H9 (cell line): ENCODE results near the gene SLC1A6. TPM values are rescaled to one million over a fixed set of nuclear protein-coding genes. Genes with fewer than 3 reads are reported as not detected.

Experiments used
- DNase-seq: peaks from one replicate; pipeline ENCODE4 v3.0.0-alpha.2; 2017
- H2AFZ ChIP-seq: one replicate; pipeline ENCODE4 v1.6.1; 2013; ENCODE audit warnings: mild to moderate bottlenecking, low read length, control low read depth, moderate library complexity
- H2AK5ac ChIP-seq: 2 replicates; pipeline ENCODE4 v1.6.1; 2013; ENCODE audit warnings: low read length, control low read depth, mixed read lengths; ENCODE audit not compliant: insufficient read length
- H2BK120ac ChIP-seq: one replicate; pipeline ENCODE4 v1.6.1; 2013; ENCODE audit warnings: low read depth, mild to moderate bottlenecking, low read length, control low read depth, inconsistent platforms; ENCODE audit not compliant: poor library complexity, severe bottlenecking
- H2BK12ac ChIP-seq: 2 replicates; pipeline ENCODE4 v1.6.1; 2013; ENCODE audit warnings: low read length, control low read depth, mixed read lengths, low read depth; ENCODE audit not compliant: insufficient read length
- H2BK15ac ChIP-seq: 2 replicates; pipeline ENCODE4 v1.6.1; 2013; ENCODE audit warnings: low read depth, low read length, control low read depth
- H2BK20ac ChIP-seq: one replicate; pipeline ENCODE4 v1.6.1; 2013; ENCODE audit warnings: low read depth, mild to moderate bottlenecking, low read length, control low read depth, inconsistent platforms; ENCODE audit not compliant: poor library complexity, severe bottlenecking
- H2BK5ac ChIP-seq: 2 replicates; pipeline ENCODE4 v1.6.1; 2013; ENCODE audit warnings: low read length, control low read depth, mixed read lengths; ENCODE audit not compliant: insufficient read length
- H3K14ac ChIP-seq: 2 replicates; pipeline ENCODE4 v1.6.1; 2013; ENCODE audit warnings: low read length, control low read depth; ENCODE audit not compliant: insufficient read depth
- H3K18ac ChIP-seq: 2 replicates; pipeline ENCODE4 v1.6.1; 2013; ENCODE audit warnings: low read depth, mild to moderate bottlenecking, mixed read lengths, low read length, control low read depth; ENCODE audit not compliant: insufficient read length
- H3K23ac ChIP-seq: 2 replicates; pipeline ENCODE4 v1.6.1; 2013; ENCODE audit warnings: low read length, control low read depth, mixed read lengths, low read depth; ENCODE audit not compliant: insufficient read length
- H3K23me2 ChIP-seq: 2 replicates; pipeline ENCODE4 v1.6.1; 2013; ENCODE audit warnings: low read depth, mild to moderate bottlenecking, mixed read lengths, low read length, control low read depth; ENCODE audit not compliant: insufficient read length, poor library complexity, severe bottlenecking
- H3K27ac ChIP-seq: 2 replicates; pipeline ENCODE4 v1.5.1; 2013; ENCODE audit warnings: low read length, control low read depth, mixed read lengths, low read depth; ENCODE audit not compliant: insufficient read length
- H3K27me3 ChIP-seq: 2 replicates; pipeline ENCODE4 v1.6.1; 2013; ENCODE audit warnings: low read length, control low read depth, inconsistent platforms; ENCODE audit not compliant: insufficient read depth
- H3K4ac ChIP-seq: 2 replicates; pipeline ENCODE4 v1.6.1; 2013; ENCODE audit warnings: low read depth, mild to moderate bottlenecking, control low read depth, inconsistent platforms, low read length, moderate library complexity
- H3K4me1 ChIP-seq: 2 replicates; pipeline ENCODE4 v1.6.1; 2013; ENCODE audit warnings: low read length, control low read depth, inconsistent platforms; ENCODE audit not compliant: insufficient read depth
- H3K4me2 ChIP-seq: 2 replicates; pipeline ENCODE4 v1.6.1; 2013; ENCODE audit warnings: low read length, control low read depth, mixed read lengths; ENCODE audit not compliant: insufficient read length, insufficient read depth
- H3K56ac ChIP-seq: 2 replicates; pipeline ENCODE4 v1.6.1; 2013; ENCODE audit warnings: low read depth, mild to moderate bottlenecking, mixed read lengths, low read length, control low read depth; ENCODE audit not compliant: insufficient read length
- H3K79me1 ChIP-seq: 2 replicates; pipeline ENCODE4 v1.6.1; 2013; ENCODE audit warnings: low read depth, mild to moderate bottlenecking, moderate library complexity, low read length, control low read depth, inconsistent platforms; ENCODE audit not compliant: insufficient read depth, poor library complexity, severe bottlenecking
- H3K79me2 ChIP-seq: 2 replicates; pipeline ENCODE4 v1.6.1; 2013; ENCODE audit warnings: low read length, control low read depth, inconsistent platforms; ENCODE audit not compliant: insufficient read depth
- H3K9ac ChIP-seq: 2 replicates; pipeline ENCODE4 v1.6.1; 2013; ENCODE audit warnings: low read length, control low read depth, mixed read lengths; ENCODE audit not compliant: insufficient read length; ENCODE audit errors: extremely low read depth
- H3K9me3 ChIP-seq: one replicate; pipeline ENCODE4 v1.6.1; 2013; ENCODE audit warnings: low read depth, low read length, inconsistent platforms; ENCODE audit not compliant: control insufficient read depth
- H3T11ph ChIP-seq: one replicate; pipeline ENCODE4 v1.6.1; 2013; ENCODE audit warnings: mild to moderate bottlenecking, low read length, control low read depth, inconsistent platforms
- H4K20me1 ChIP-seq: one replicate; pipeline ENCODE4 v1.6.1; 2013; ENCODE audit not compliant: control insufficient read depth, insufficient read length, insufficient read depth
- H4K5ac ChIP-seq: 2 replicates; pipeline ENCODE4 v1.6.1; 2013; ENCODE audit warnings: low read depth, mild to moderate bottlenecking, mixed read lengths, low read length, control low read depth; ENCODE audit not compliant: insufficient read length
- H4K8ac ChIP-seq: replicated peaks from 2 replicates; pipeline ENCODE4 v1.6.1; 2013; ENCODE audit warnings: low read length, control low read depth, mixed read lengths, low read depth; ENCODE audit not compliant: insufficient read length
- H4K91ac ChIP-seq: 2 replicates; pipeline ENCODE4 v1.6.1; 2013; ENCODE audit warnings: low read depth, mild to moderate bottlenecking, moderate library complexity, mixed read lengths, low read length, control low read depth; ENCODE audit not compliant: insufficient read length
- H3K27ac Mint-ChIP-seq, 3 experiments: 2 replicates in 2 of 3; 3 replicates in 1 of 3; pipeline ENCODE4 v1.8.0; 2020 to 2021; ENCODE audit warnings: mixed read lengths in 3 of 3, mild to moderate bottlenecking in 1 of 3, moderate library complexity in 1 of 3
- H3K27me3 Mint-ChIP-seq: 2 replicates; pipeline ENCODE4 v1.8.0; 2021; ENCODE audit warnings: low read depth, mild to moderate bottlenecking, moderate library complexity, mixed read lengths
- H3K36me3 Mint-ChIP-seq, 3 experiments: 2 replicates in 2 of 3; 3 replicates in 1 of 3; pipeline ENCODE4 v1.8.0; 2020 to 2021; ENCODE audit warnings: low read depth in 3 of 3, mixed read lengths in 3 of 3; ENCODE audit not compliant: insufficient read depth in 1 of 3
- H3K4me1 Mint-ChIP-seq, 2 experiments: 2 replicates each; pipeline ENCODE4 v1.8.0; 2020; ENCODE audit warnings: mixed read lengths in 2 of 2
- H3K4me3 Mint-ChIP-seq, 2 experiments: 2 replicates in 1 of 2; 3 replicates in 1 of 2; pipeline ENCODE4 v1.8.0; 2020 to 2021; ENCODE audit warnings: mild to moderate bottlenecking in 2 of 2, mixed read lengths in 2 of 2, moderate library complexity in 1 of 2
- H3K9me3 Mint-ChIP-seq, 2 experiments: 2 replicates in 1 of 2; 3 replicates in 1 of 2; pipeline ENCODE4 v1.8.0; 2020; ENCODE audit warnings: mild to moderate bottlenecking in 2 of 2, mixed read lengths in 2 of 2, moderate library complexity in 1 of 2
- WGBS: extraction: QIAGEN DNeasy Blood & Tissue Kit; methylation state at CpG from one replicate; pipeline ENCODE4 v1.1.7; 2013; ENCODE audit warnings: missing lambda C conversion rate, low lambda C conversion rate, mixed read lengths; ENCODE audit not compliant: insufficient read length; ENCODE audit errors: extremely low coverage; 5-methylcytosine and 5-hydroxymethylcytosine counted together
- total RNA-seq: library from RNA; stranded (reverse); gene quantifications from 2 replicates; pipeline ENCODE4 v1.2.1, GENCODE V29; 2021
- TF ChIP-seq, protein P1 (sequence below): fragments of 200-600 bp; sonication (generic); conservative IDR thresholded peaks from 3 replicates; pipeline ENCODE4 v1.8.0; 2021; ENCODE audit warnings: antibody characterized with exemption, mild to moderate bottlenecking

The SLC1A6 gene
- total RNA-seq, 1 experiment from 2014 or later, result 8.3 TPM

DNA sequence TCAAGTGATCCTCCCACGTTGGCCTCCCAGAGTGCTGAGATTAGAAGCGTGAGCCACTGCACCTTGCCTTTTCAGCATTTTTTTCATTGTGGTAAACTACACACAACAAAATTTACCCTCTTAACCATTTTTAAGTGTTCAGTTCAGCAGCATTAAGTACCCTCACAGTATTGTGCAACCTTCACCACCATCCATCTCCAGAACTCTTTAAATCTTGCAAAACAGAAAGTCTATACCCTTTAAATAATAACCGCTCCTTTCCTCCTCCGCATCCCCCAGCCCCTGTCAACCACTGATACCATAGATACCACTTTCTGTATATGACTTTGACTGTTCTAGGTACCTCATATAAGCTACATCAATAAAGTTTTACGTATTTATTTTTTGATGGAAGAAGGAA lies 48.8 kb upstream of the SLC1A6 start:
- Histone ChIP-seq H3K27me3 (no peaks in the 10 kb centered on the region), H3K14ac (no peak overlapping the region), H3K4ac (no peak overlapping the region), H3K18ac (no peak overlapping the region), H2BK20ac (no peak overlapping the region), H3K9ac (no peak overlapping the region), H2AFZ (no peak overlapping the region), H3K79me1 (no peaks in the 10 kb centered on the region), H4K8ac (no peak overlapping the region), H3K23ac (no peak overlapping the region), H4K91ac (no peak overlapping the region), H4K5ac (no peak overlapping the region), H3K56ac (no peak overlapping the region), H2BK15ac (no peak overlapping the region), H2BK120ac (no peak overlapping the region), H3K79me2 (no peaks in the 10 kb centered on the region), H3K4me2 (no peak overlapping the region), H2AK5ac (no peak overlapping the region), H4K20me1 (no peaks in the 10 kb centered on the region), H3K27ac (no peak overlapping the region), H3K9me3 (no peaks in the 10 kb centered on the region), H3K23me2 (no peaks in the 10 kb centered on the region), H3T11ph (no peak overlapping the region), H3K4me1 (no peaks in the 10 kb centered on the region), H2BK12ac (no peak overlapping the region), H2BK5ac (no peak overlapping the region)
- H3K36me3 Mint-ChIP-seq, result peaks cover 0 to 24% (median 0%) of the 10 kb centered on the region in 3 experiments; a peak in 3 of 7 replicates
- H3K27me3 Mint-ChIP-seq, result peaks cover 6% of the 10 kb centered on the region
- DNase-seq, result no peak
- H3K4me1 Mint-ChIP-seq, result no peaks in the 10 kb centered on the region
- no peak overlapping the region for H3K27ac Mint-ChIP-seq
- no peak overlapping the region for H3K4me3 Mint-ChIP-seq
- TF ChIP-seq, protein P1, sequence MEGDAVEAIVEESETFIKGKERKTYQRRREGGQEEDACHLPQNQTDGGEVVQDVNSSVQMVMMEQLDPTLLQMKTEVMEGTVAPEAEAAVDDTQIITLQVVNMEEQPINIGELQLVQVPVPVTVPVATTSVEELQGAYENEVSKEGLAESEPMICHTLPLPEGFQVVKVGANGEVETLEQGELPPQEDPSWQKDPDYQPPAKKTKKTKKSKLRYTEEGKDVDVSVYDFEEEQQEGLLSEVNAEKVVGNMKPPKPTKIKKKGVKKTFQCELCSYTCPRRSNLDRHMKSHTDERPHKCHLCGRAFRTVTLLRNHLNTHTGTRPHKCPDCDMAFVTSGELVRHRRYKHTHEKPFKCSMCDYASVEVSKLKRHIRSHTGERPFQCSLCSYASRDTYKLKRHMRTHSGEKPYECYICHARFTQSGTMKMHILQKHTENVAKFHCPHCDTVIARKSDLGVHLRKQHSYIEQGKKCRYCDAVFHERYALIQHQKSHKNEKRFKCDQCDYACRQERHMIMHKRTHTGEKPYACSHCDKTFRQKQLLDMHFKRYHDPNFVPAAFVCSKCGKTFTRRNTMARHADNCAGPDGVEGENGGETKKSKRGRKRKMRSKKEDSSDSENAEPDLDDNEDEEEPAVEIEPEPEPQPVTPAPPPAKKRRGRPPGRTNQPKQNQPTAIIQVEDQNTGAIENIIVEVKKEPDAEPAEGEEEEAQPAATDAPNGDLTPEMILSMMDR, result no peak
- WGBS, result 100% methylated on average over 1 of the region's 5 CpGs
- peaks cover 0 to 77% of the 10 kb centered on the region in 2 experiments; a peak in 3 of 5 replicates for H3K9me3 Mint-ChIP-seq
